SK-N-SH (cell line): ENCODE results near the gene COL28A1.

Experiments
- EP300 ChIP-seq, 2 experiments: IDR thresholded peaks; 2 replicates each; pipeline versions ENCODE4 v1.4.0 to v1.6.1; 2012; ENCODE audit warnings: borderline replicate concordance in 1 of 2, low read depth in 1 of 2, low read length in 1 of 2
- RCOR1 ChIP-seq: fragments of 150-350 bp; IDR thresholded peaks from 2 replicates; pipeline ENCODE4 v1.6.1; 2017; ENCODE audit warnings: antibody characterized with exemption, low read length
- RXRA ChIP-seq: IDR thresholded peaks from 2 replicates; pipeline ENCODE4 v1.4.0; 2012; ENCODE audit warnings: low read depth, mild to moderate bottlenecking, borderline replicate concordance
- TF ChIP-seq, protein P1 (sequence below): fragments of 200-600 bp; sonication (generic); IDR thresholded peaks from 2 replicates; pipeline ENCODE4 v1.6.1; 2017; ENCODE audit warnings: antibody characterized with exemption, mild to moderate bottlenecking, moderate library complexity

- TF ChIP-seq RCOR1, result no peak
- no peak for TF ChIP-seq EP300 (IDR thresholded peaks at IDR 0.05; ENCODE audit: borderline replicate concordance in 1 of 2, low read depth in 1 of 2, low read length in 1 of 2)
- no peak for TF ChIP-seq RXRA
- TF ChIP-seq, protein P1, sequence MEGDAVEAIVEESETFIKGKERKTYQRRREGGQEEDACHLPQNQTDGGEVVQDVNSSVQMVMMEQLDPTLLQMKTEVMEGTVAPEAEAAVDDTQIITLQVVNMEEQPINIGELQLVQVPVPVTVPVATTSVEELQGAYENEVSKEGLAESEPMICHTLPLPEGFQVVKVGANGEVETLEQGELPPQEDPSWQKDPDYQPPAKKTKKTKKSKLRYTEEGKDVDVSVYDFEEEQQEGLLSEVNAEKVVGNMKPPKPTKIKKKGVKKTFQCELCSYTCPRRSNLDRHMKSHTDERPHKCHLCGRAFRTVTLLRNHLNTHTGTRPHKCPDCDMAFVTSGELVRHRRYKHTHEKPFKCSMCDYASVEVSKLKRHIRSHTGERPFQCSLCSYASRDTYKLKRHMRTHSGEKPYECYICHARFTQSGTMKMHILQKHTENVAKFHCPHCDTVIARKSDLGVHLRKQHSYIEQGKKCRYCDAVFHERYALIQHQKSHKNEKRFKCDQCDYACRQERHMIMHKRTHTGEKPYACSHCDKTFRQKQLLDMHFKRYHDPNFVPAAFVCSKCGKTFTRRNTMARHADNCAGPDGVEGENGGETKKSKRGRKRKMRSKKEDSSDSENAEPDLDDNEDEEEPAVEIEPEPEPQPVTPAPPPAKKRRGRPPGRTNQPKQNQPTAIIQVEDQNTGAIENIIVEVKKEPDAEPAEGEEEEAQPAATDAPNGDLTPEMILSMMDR, result no peak
Observed at GRCh38 chr7:7527047-7527446, 8.6 kb downstream of the COL28A1 start.
